Endodermal cell (in vitro differentiated cells): ENCODE measurements around the gene DDX39B. TPM values are rescaled to one million over a fixed set of nuclear protein-coding genes. Genes with fewer than 3 reads are reported as not detected.
A peak's percentile ranks its signal among the peaks of the same experiment; 100 is the strongest.

Experiments
- DNase-seq: peaks from one replicate; pipeline ENCODE4 v3.0.0-alpha.2; 2017
- H3K27ac ChIP-seq: 2 replicates; pipeline ENCODE4 v1.5.1; 2013; ENCODE audit warnings: mild to moderate bottlenecking, low read depth, low read length, moderate library complexity
- H3K27me3 ChIP-seq: 2 replicates; pipeline ENCODE4 v1.6.1; 2013; ENCODE audit warnings: mild to moderate bottlenecking, low read length, moderate library complexity; ENCODE audit not compliant: insufficient read depth, control insufficient read depth, poor library complexity, severe bottlenecking
- H3K36me3 ChIP-seq: 2 replicates; pipeline ENCODE4 v1.7.0; 2013; ENCODE audit warnings: mild to moderate bottlenecking, low read length, moderate library complexity; ENCODE audit not compliant: control insufficient read depth, insufficient read depth
- H3K4me1 ChIP-seq: one replicate; pipeline ENCODE4 v1.7.0; 2013; ENCODE audit warnings: low read length; ENCODE audit not compliant: control insufficient read depth, insufficient read depth
- H3K4me3 ChIP-seq: 2 replicates; pipeline ENCODE4 v1.5.1; 2013; ENCODE audit warnings: mild to moderate bottlenecking, low read length, moderate library complexity
- H3K9ac ChIP-seq: 2 replicates; pipeline ENCODE4 v1.6.1; 2013; ENCODE audit warnings: mild to moderate bottlenecking, low read length, moderate library complexity; ENCODE audit not compliant: poor library complexity, severe bottlenecking; ENCODE audit errors: extremely low read depth
- H3K9me3 ChIP-seq: 2 replicates; pipeline ENCODE4 v1.6.1; 2013; ENCODE audit warnings: mild to moderate bottlenecking, low read length, moderate library complexity; ENCODE audit not compliant: control insufficient read depth
- H3K27ac Mint-ChIP-seq: 2 replicates; pipeline ENCODE4 v1.8.0; 2020; ENCODE audit warnings: mixed read lengths
- H3K27me3 Mint-ChIP-seq: 2 replicates; pipeline ENCODE4 v1.8.0; 2021; ENCODE audit warnings: mild to moderate bottlenecking, mixed read lengths; ENCODE audit not compliant: insufficient read depth
- H3K36me3 Mint-ChIP-seq: 2 replicates; pipeline ENCODE4 v1.8.0; 2020; ENCODE audit warnings: low read depth, mixed read lengths
- H3K4me1 Mint-ChIP-seq: 2 replicates; pipeline ENCODE4 v1.8.0; 2020; ENCODE audit warnings: mixed read lengths
- H3K4me3 Mint-ChIP-seq: 2 replicates; pipeline ENCODE4 v1.8.0; 2020; ENCODE audit warnings: mild to moderate bottlenecking, moderate library complexity, mixed read lengths
- H3K9me3 Mint-ChIP-seq: 2 replicates; pipeline ENCODE4 v1.8.0; 2020; ENCODE audit warnings: mild to moderate bottlenecking, mixed read lengths
- CTCF ChIP-seq: fragments of 200-600 bp; sonication (generic); conservative IDR thresholded peaks from 2 replicates; pipeline ENCODE4 v1.5.0; 2021; ENCODE audit warnings: antibody characterized with exemption, mild to moderate bottlenecking
- WGBS, 2 experiments: methylation state at CpG; one replicate each; pipeline versions ENCODE4 v1.1.5 to v1.1.7; 2013; ENCODE audit warnings: missing lambda C conversion rate in 2 of 2, mixed read lengths in 1 of 2; ENCODE audit not compliant: insufficient coverage in 1 of 2, insufficient read length in 1 of 2; 5-methylcytosine and 5-hydroxymethylcytosine counted together
- total RNA-seq, 2 donors: library from RNA; stranded (reverse); fragmentation: NEBNext Ultra II Directional in 1 of 2; extraction: Animal tissue kit (Norgen Biotek cat#: 25700) in 1 of 2; gene quantifications; 2 replicates in 1 of 2; 3 replicates in 1 of 2; pipeline ENCODE4 v1.2.1, GENCODE V29; 2021

DDX39B gene
- total RNA-seq, 2 donors from 2014 or later = 572 to 654 TPM

- Histone ChIP-seq H3K9ac (peak overlapping the region; percentile 69), H3K4me1 (no peaks in the 10 kb centered on the region), H3K36me3 (no peaks in the 10 kb centered on the region), H3K27ac (no peak overlapping the region), H3K27me3 (peaks cover 5% of the 10 kb centered on the region), H3K4me3 (peak overlapping the region; percentile 94), H3K9me3 (no peaks in the 10 kb centered on the region)
- peaks cover 44% of the 10 kb centered on the region for H3K27me3 Mint-ChIP-seq
- TF ChIP-seq CTCF = peak; percentile 99
- H3K9me3 Mint-ChIP-seq = no peaks in the 10 kb centered on the region
- H3K4me1 Mint-ChIP-seq = peaks cover 17% of the 10 kb centered on the region
- H3K27ac Mint-ChIP-seq = peak overlapping the region; percentile 95
- no peaks in the 10 kb centered on the region for H3K36me3 Mint-ChIP-seq
- H3K4me3 Mint-ChIP-seq = peak overlapping the region; percentile 98
- DNase-seq = peak; percentile 95
- WGBS, 2 experiments = 2% methylated on average over 31 to 62 of the region's 62 CpGs
Measured at GRCh38 chr6:31580807-31581433, 39.1 kb upstream of the DDX39B start.

GRCh38 chr6:31580438-31580740 is 38.6 kb upstream of the DDX39B start:
- Histone ChIP-seq H3K27ac (no peak overlapping the region), H3K4me1 (no peaks in the 10 kb centered on the region), H3K36me3 (no peaks in the 10 kb centered on the region), H3K27me3 (peaks cover 5% of the 10 kb centered on the region), H3K4me3 (peak overlapping the region; percentile 94), H3K9me3 (no peaks in the 10 kb centered on the region), H3K9ac (no peak overlapping the region)
- Mint-ChIP-seq H3K27me3 (peaks cover 49% of the 10 kb centered on the region), H3K27ac (no peak overlapping the region), H3K9me3 (no peaks in the 10 kb centered on the region), H3K4me1 (peaks cover 17% of the 10 kb centered on the region), H3K36me3 (no peaks in the 10 kb centered on the region), H3K4me3 (peak overlapping the region; percentile 98)
- no peak for TF ChIP-seq CTCF
- 70 to 74% methylated on average over 11 of the region's 11 CpGs for WGBS, 2 experiments
- no peak for DNase-seq

GRCh38 chr6:31579546-31580437 is 38.0 kb upstream of the DDX39B start:
- 90 to 94% methylated on average over 3 to 8 of the region's 8 CpGs for WGBS, 2 experiments
- H3K27ac Mint-ChIP-seq = no peak overlapping the region

More at GRCh38 chr6:31579546-31580437, 38.0 kb upstream of the DDX39B start:
- Histone ChIP-seq H3K27ac (no peak overlapping the region), H3K36me3 (no peaks in the 10 kb centered on the region), H3K4me3 (no peak overlapping the region), H3K9me3 (no peaks in the 10 kb centered on the region), H3K27me3 (peaks cover 5% of the 10 kb centered on the region), H3K4me1 (no peaks in the 10 kb centered on the region), H3K9ac (no peak overlapping the region)
- H3K4me1 Mint-ChIP-seq = peaks cover 17% of the 10 kb centered on the region
- H3K36me3 Mint-ChIP-seq = no peaks in the 10 kb centered on the region
- H3K4me3 Mint-ChIP-seq = peak overlapping the region; percentile 98
- H3K9me3 Mint-ChIP-seq = no peaks in the 10 kb centered on the region
- H3K27me3 Mint-ChIP-seq = peaks cover 50% of the 10 kb centered on the region
- no peak for DNase-seq
- TF ChIP-seq CTCF = no peak
